ENCODE data around the gene SREBF2. TPM values are rescaled to one million over a fixed set of nuclear protein-coding genes. Genes with fewer than 3 reads are reported as not detected.

Gene SREBF2
- total and polyA plus RNA-seq, 10 of the 15 experiments (the other 5 are each of a cell fraction or from before 2014, with no cell fraction given), result 2.4 to 177 (median 78.8) TPM

- ATAC-seq, result no peak
- H3K27ac ChIP-seq (ENCODE audit: control insufficient read depth, insufficient read depth), result peak overlapping the region; percentile 94
- SMC1A ChIA-PET (ENCODE audit: uncharacterized antibody, unreplicated experiment), result interaction anchor here (1.5 to 11.9 kb wide), 3 partner anchors 11 to 72 kb away, joined by 4 to 321 read pairs (median 41); partner anchors contain the start of genes CENPM and TNFRSF13C
- H3K79me2 ChIP-seq (ENCODE audit: control insufficient read depth, insufficient read depth, low read length), result peaks cover 19% of the 10 kb centered on the region
- RAD21 ChIA-PET (ENCODE audit: unreplicated experiment), result interaction anchor here (7.7 to 8.6 kb wide), 2 partner anchors 10 to 15 kb away, joined by 115 to 408 read pairs; partner anchors contain the start of genes CENPM, SMIM45 and TNFRSF13C
- H3K4me3 ChIP-seq, result no peak overlapping the region
- no peaks in the 10 kb centered on the region for H3K27me3 ChIP-seq (replicated peaks in 1 of 2; ENCODE audit: control insufficient read depth in 2 of 2, insufficient read depth in 2 of 2, low read length in 1 of 2)
- no peak overlapping the region for H2AFZ ChIP-seq (ENCODE audit: control insufficient read depth, low read depth, low read length)
- intact Hi-C loops (cut with micrococcal nuclease; ENCODE audit: unreplicated experiment), result no loop called here
- no peak for DNase-seq (ENCODE audit: low read depth, low spot score)
- H3K9me3 ChIP-seq (replicated peaks; ENCODE audit: control insufficient read depth, insufficient read depth, low read length), result no peaks in the 10 kb centered on the region
- peaks cover 81% of the 10 kb centered on the region for H3K4me1 ChIP-seq (ENCODE audit: control insufficient read depth, insufficient read depth, low read length)
- no TSS peak for BruUV-seq (replicated peaks)
- 91% methylated on average over 17 of the region's 17 CpGs for WGBS (ENCODE audit: insufficient coverage, insufficient replicate concordance, low lambda C conversion rate, missing lambda C conversion rate)
- POLR2A ChIA-PET, result interaction anchor here (0.8 to 12.6 kb wide), 4 partner anchors 9 to 72 kb away, joined by 3 to 599 read pairs (median 74); partner anchors contain the start of genes CENPM, SHISA8, SMIM45 and TNFRSF13C
- in situ Hi-C loops (cut with MboI), result no loop called here
- CTCF ChIA-PET, result interaction anchor here (0.5 to 8.3 kb wide), 4 partner anchors 10 to 237 kb away, joined by 3 to 234 read pairs (median 4); partner anchors contain the start of gene TNFRSF13C
- FAIRE-seq, result no peak
- H3K9ac ChIP-seq (ENCODE audit: control insufficient read depth, insufficient read depth, low read length), result peak overlapping the region; percentile 16; the same call in 1 of the 2 replicates
- no peak overlapping the region for H3K4me2 ChIP-seq (ENCODE audit: control insufficient read depth, insufficient read depth)
- H4K20me1 ChIP-seq (ENCODE audit: control insufficient read depth, insufficient read depth), result no peaks in the 10 kb centered on the region
- peaks cover 5 to 15% of the 10 kb centered on the region in 2 experiments; a peak in 3 of 4 replicates for H3K36me3 ChIP-seq (ENCODE audit: control insufficient read depth in 2 of 2, insufficient read depth in 2 of 2, low read length in 1 of 2)
- no peak for TF ChIP-seq CEBPB (IDR thresholded peaks at IDR 0.05; ENCODE audit: borderline replicate concordance in 1 of 2, low read depth in 2 of 2, low read length in 2 of 2)
- no peak for TF ChIP-seq TARDBP (IDR thresholded peaks at IDR 0.05; ENCODE audit: borderline replicate concordance)
- TF ChIP-seq TCF7 (IDR thresholded peaks at IDR 0.05; ENCODE audit: borderline replicate concordance), result no peak
- TF ChIP-seq ZNF687 (IDR thresholded peaks at IDR 0.05), result peak; percentile 51
- TF ChIP-seq CREB1 (IDR thresholded peaks at IDR 0.05; ENCODE audit: low read depth), result no peak
- no peak for TF ChIP-seq TCF12 (IDR thresholded peaks at IDR 0.05; ENCODE audit: low read depth, low read length)
- no peak for TF ChIP-seq ZZZ3 (IDR thresholded peaks at IDR 0.05; ENCODE audit: control insufficient read depth, insufficient read length, low read depth)
- TF ChIP-seq CHD2 (IDR thresholded peaks at IDR 0.05; ENCODE audit: borderline replicate concordance, low read depth, low read length), result no peak
- TF ChIP-seq NR2F1 (conservative IDR thresholded peaks at IDR 0.05), result no peak
- TF ChIP-seq NFYA (IDR thresholded peaks at IDR 0.05; ENCODE audit: borderline replicate concordance, low read depth, low read length), result no peak
- no peak for TF ChIP-seq RBBP5 (conservative IDR thresholded peaks at IDR 0.05)
- TF ChIP-seq HDGF (IDR thresholded peaks at IDR 0.05), result peak; percentile 46
- TF ChIP-seq POLR2AphosphoS2 (IDR thresholded peaks at IDR 0.05; ENCODE audit: low read depth, low read length), result 0 out of 2 replicates have a peak, but pooled peaks have one; percentile 43
- no peak for TF ChIP-seq LARP7 (IDR thresholded peaks at IDR 0.05)
- TF ChIP-seq POU2F2 (IDR thresholded peaks at IDR 0.05; ENCODE audit: borderline replicate concordance, low read depth, low read length), result no peak
- TF ChIP-seq PKNOX1 (IDR thresholded peaks at IDR 0.05), result no peak
Measured at GRCh38 chr22:41934284-41935014, 101.5 kb downstream of the SREBF2 start.
